GM13977 (cell line): ENCODE results near the gene NECTIN3.

Source experiments
- DNase-seq: peaks from one replicate; pipeline ENCODE4 v3.0.0; 2012; ENCODE audit warnings: low spot score
- CTCF ChIP-seq: IDR thresholded peaks from 2 replicates; pipeline ENCODE4 v1.5.1; 2012; ENCODE audit warnings: mild to moderate bottlenecking, control low read depth; ENCODE audit not compliant: insufficient read depth; ENCODE audit errors: extremely low read depth, missing control alignments
- in situ Hi-C: fragments of 300-500 bp; cut with MboI; formaldehyde crosslinking; loops from one replicate; pipeline ENCODE4 v1.12.0; 2022; ENCODE audit warnings: low sequenced_read_pairs, low pct_unique_long_range_greater_than_20kb, mixed read lengths, inconsistent platforms; ENCODE audit not compliant: unreplicated experiment

NECTIN3 gene

DNA sequence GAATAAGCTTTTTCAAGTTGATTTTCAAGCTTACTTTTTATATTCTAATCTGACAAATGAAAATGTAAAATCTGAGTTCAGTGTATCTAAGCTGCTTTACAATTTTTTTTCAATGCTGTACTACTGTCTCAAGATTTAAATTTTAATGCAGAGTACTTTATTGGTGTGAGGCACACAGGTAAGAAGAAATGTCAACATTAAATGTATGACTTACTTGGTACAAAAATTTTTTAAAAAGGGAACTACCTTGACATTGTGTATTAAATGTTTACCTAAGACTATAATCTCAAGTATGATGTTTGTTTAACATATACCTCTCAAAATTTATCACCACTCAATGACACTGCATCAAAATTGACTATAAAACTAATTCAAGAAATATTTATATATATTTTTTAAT is 62.7 kb downstream of the NECTIN3 start:
- in situ Hi-C loops, result no loop called here
- DNase-seq, result no peak
- no peak for TF ChIP-seq CTCF

DNA sequence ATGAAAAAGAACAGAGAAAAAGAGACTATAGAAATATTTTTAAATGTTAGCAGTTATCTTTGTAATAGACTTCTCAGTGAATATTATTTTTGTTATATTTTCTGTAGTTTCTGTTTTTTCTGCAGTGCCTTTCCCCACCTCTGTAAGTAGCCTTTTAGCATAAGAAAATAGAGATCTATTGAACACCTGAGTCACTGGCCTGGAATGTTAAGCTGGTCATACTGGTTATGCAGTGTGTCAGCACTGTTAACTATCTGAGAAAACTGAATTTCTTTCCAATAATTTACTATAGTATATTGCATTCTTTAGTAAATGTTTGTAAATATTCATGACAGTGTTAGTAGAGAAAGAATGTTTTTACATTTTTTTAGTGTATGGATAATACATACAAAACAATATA is 79.8 kb downstream of the NECTIN3 start:
- no peak for TF ChIP-seq CTCF
- in situ Hi-C loops, result no loop called here
- DNase-seq, result no peak

DNA sequence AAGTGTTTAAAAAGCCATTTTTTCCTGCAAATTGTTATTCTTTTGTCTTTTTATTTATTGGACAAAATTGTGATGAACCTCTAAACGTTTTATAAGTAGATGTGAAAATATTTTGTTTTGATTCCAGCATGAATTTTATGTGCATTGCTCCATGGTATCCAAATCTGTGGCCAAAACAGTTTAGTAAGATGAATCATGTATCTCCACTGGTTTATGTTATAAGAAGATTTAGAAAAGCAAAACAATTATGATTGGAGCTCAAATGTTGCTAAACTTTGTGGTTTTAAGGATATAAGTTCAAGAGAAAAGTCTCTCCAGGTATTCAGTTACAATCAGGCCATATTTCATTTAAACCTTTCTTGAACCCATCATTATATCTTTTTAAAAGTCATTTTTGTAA is 80.9 kb downstream of the NECTIN3 start:
- TF ChIP-seq CTCF, result no peak
- no peak for DNase-seq

GRCh38 chr3:111156517-111156916 is 84.9 kb downstream of the NECTIN3 start:
- in situ Hi-C loops, result no loop called here
- TF ChIP-seq CTCF, result no peak
- DNase-seq, result no peak

More for the DNA sequence above, 80.9 kb downstream of the NECTIN3 start:
- in situ Hi-C loops, result no loop called here

GRCh38 chr3:111159391-111159790 is 87.8 kb downstream of the NECTIN3 start:
- TF ChIP-seq CTCF, result no peak
- in situ Hi-C loops, result no loop called here
- no peak for DNase-seq

DNA sequence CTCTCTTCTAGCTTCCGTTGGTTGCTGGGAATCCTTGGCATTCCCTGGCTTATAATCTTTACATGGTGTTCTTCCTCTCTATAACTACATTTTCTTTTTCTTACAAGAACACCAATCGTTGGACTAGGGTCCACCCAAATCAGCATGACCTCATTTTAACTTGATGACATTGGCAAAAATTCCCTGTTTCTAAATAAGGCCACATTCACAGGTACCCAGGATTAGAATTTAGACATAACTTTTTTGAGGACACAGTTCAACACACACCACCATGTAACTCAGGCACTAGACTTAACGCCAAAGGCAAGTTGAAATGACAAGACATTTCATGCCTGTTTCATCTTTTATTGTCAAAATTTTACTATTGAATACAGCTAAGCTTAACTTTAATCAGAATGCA is 93.0 kb downstream of the NECTIN3 start:
- in situ Hi-C loops, result no loop called here
- DNase-seq, result no peak
- TF ChIP-seq CTCF, result no peak

GRCh38 chr3:111165411-111165810 is 93.8 kb downstream of the NECTIN3 start:
- DNase-seq, result no peak
- in situ Hi-C loops, result no loop called here

More at GRCh38 chr3:111165411-111165810, 93.8 kb downstream of the NECTIN3 start:
- TF ChIP-seq CTCF, result no peak
